Astrocyte of the hippocampus (primary cell): ENCODE data around the gene FAM131B.

Experiments
- DNase-seq: peaks from one replicate; pipeline ENCODE4 v3.0.0; 2011; ENCODE audit warnings: low read depth, low spot score

The FAM131B gene

GRCh38 chr7:143359771-143360353 lies 2.7 kb downstream of the FAM131B start:
- DNase-seq = no peak

- no peak for DNase-seq
These were observed 3.9 kb downstream of the FAM131B start for GRCh38 chr7:143358626-143359025.

- no peak for DNase-seq
These were observed 6.0 kb downstream of the FAM131B start for GRCh38 chr7:143356414-143357050.

- DNase-seq = no peak
These were observed 6.8 kb downstream of the FAM131B start for GRCh38 chr7:143355450-143356385.

GRCh38 chr7:143354965-143355364 lies 7.5 kb downstream of the FAM131B start:
- DNase-seq = no peak

GRCh38 chr7:143354376-143354775 lies 8.1 kb downstream of the FAM131B start:
- DNase-seq = no peak

GRCh38 chr7:143352531-143353002 lies 9.9 kb downstream of the FAM131B start:
- DNase-seq = no peak

- no peak for DNase-seq
These were observed 10.9 kb downstream of the FAM131B start for GRCh38 chr7:143351574-143351973.

- no peak for DNase-seq
These were observed 11.5 kb downstream of the FAM131B start for GRCh38 chr7:143351060-143351459.

GRCh38 chr7:143347950-143348349 lies 14.6 kb downstream of the FAM131B start:
- no peak for DNase-seq

- DNase-seq = no peak
These were observed 16.5 kb downstream of the FAM131B start for GRCh38 chr7:143346018-143346417.

- peak; percentile 72 for DNase-seq
These were observed 17.0 kb downstream of the FAM131B start for GRCh38 chr7:143345428-143345900.

GRCh38 chr7:143343596-143343995 lies 18.9 kb downstream of the FAM131B start:
- no peak for DNase-seq

GRCh38 chr7:143341842-143342241 lies 20.7 kb downstream of the FAM131B start:
- no peak for DNase-seq

GRCh38 chr7:143337216-143337615 lies 25.3 kb downstream of the FAM131B start:
- DNase-seq = no peak

GRCh38 chr7:143334244-143334643 lies 28.3 kb downstream of the FAM131B start:
- no peak for DNase-seq

- peak; percentile 85 for DNase-seq
These were observed 31.2 kb downstream of the FAM131B start for GRCh38 chr7:143331179-143331801.

GRCh38 chr7:143329471-143330170 lies 32.9 kb downstream of the FAM131B start:
- DNase-seq = no peak

GRCh38 chr7:143327903-143328302 lies 34.6 kb downstream of the FAM131B start:
- DNase-seq = no peak

GRCh38 chr7:143325240-143325639 lies 37.3 kb downstream of the FAM131B start:
- no peak for DNase-seq

- DNase-seq = no peak
These were observed 38.9 kb downstream of the FAM131B start for GRCh38 chr7:143323653-143324052.
